Activated naive CD4-positive, alpha-beta T cell treated with anti-CD3 and anti-CD28 coated beads for 36 hours (primary cell): ENCODE data around the gene NUP58. TPM values are rescaled to one million over a fixed set of nuclear protein-coding genes. Genes with fewer than 3 reads are reported as not detected.
"Not testable (repeated sequence)": the region's sequence is repeated elsewhere in the genome, so short reads cannot be mapped to it uniquely, and the experiment has no call there.

Experiments
- CTCF ChIA-PET: fragments of 350-600 bp; sonication (Branson Sonifier 250); formaldehyde crosslinking; loops from one replicate; lab custom pipeline; 2021; ENCODE audit warnings: antibody characterized with exemption; lab: Charles Lee
- DNase-seq: peaks from one replicate; pipeline ENCODE4 v3.0.0-alpha.2; 2020
- H3K27ac Mint-ChIP-seq: one replicate; pipeline ENCODE4 v1.8.0; 2021; ENCODE audit warnings: mild to moderate bottlenecking, mixed read lengths
- H3K27me3 Mint-ChIP-seq: one replicate; pipeline ENCODE4 v1.8.0; 2021; ENCODE audit warnings: low read depth, mixed read lengths
- H3K36me3 Mint-ChIP-seq: one replicate; pipeline ENCODE4 v1.8.0; 2021; ENCODE audit warnings: low read depth, mixed read lengths
- H3K4me1 Mint-ChIP-seq: one replicate; pipeline ENCODE4 v1.8.0; 2021; ENCODE audit warnings: low read depth, mixed read lengths
- H3K4me3 Mint-ChIP-seq: one replicate; pipeline ENCODE4 v1.8.0; 2021; ENCODE audit warnings: mild to moderate bottlenecking, moderate library complexity, mixed read lengths
- H3K9me3 Mint-ChIP-seq: one replicate; pipeline ENCODE4 v1.8.0; 2021; ENCODE audit warnings: mixed read lengths
- intact Hi-C: fragments of 100-400 bp; cut with micrococcal nuclease; formaldehyde crosslinking; loops from one replicate; pipeline ENCODE4 v1.15.1; 2023
- total RNA-seq, 2 experiments: library from RNA; stranded (reverse); gene quantifications; one replicate each; pipeline ENCODE4 v1.2.3, GENCODE V29; 2021

The NUP58 gene
- total RNA-seq, 2 experiments from 2014 or later: 91.9 to 93.0 TPM

DNA sequence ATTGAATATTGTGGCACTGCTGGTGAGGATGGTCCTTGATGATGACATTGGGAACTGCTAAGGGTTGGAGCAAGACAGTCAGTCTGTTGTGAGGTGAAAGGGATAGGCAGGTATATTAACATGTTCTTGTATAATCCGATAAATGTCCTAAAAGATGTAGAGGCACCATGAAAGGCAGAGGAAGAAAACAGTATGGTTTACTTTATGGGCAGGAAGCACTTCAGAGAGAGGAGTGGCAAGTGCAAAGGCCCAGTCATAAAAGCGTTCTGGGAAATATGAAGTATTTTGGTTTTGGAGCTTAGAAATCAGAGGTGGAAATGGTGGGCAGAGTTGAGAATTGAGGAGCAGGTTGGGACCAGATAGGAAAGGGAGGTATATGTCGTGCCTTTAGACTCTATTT, 9.5 kb downstream of the NUP58 start:
- Mint-ChIP-seq H3K36me3 (peaks cover 40% of the 10 kb centered on the region), H3K27ac (no peak overlapping the region), H3K9me3 (no peaks in the 10 kb centered on the region), H3K4me1 (peaks cover 10% of the 10 kb centered on the region), H3K4me3 (no peak overlapping the region), H3K27me3 (no peaks in the 10 kb centered on the region)
- no peak for DNase-seq
- intact Hi-C loops: no loop called here
- CTCF ChIA-PET: interaction anchor here (0.7 to 1.9 kb wide), 2 partner anchors 28 to 64 kb away, joined by 4 to 5 read pairs; no protein-coding TSS in a partner anchor

- CTCF ChIA-PET, H3K4me3 Mint-ChIP-seq, intact Hi-C loops, H3K9me3 Mint-ChIP-seq, H3K27ac Mint-ChIP-seq, H3K4me1 Mint-ChIP-seq, DNase-seq, H3K27me3 Mint-ChIP-seq: not testable (repeated sequence)
- H3K36me3 Mint-ChIP-seq: peaks cover 17% of the 10 kb centered on the region
Measured at GRCh38 chr13:25318946-25319345, 17.5 kb downstream of the NUP58 start.

DNA sequence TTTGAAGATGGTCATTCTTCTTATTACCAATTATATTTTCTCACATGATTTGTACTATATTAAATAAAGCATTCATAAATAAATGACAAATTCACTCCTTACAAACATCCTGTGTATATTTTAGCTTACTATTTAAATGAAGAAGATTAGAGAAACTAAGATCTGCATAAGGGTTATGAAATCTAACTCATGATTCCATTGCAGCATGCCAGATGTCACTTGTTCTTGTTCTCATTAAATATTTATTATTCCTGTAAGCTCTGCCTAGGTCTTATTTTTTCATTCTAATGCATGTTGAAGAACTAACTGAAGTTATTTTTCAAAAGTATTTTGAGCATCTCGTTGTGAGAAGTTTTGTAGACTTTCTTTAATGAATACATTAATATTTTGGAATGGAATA, 18.3 kb downstream of the NUP58 start:
- Mint-ChIP-seq H3K9me3 (no peaks in the 10 kb centered on the region), H3K4me3 (no peak overlapping the region), H3K27ac (no peak overlapping the region), H3K36me3 (peaks cover 15% of the 10 kb centered on the region), H3K27me3 (no peaks in the 10 kb centered on the region), H3K4me1 (peaks cover 7% of the 10 kb centered on the region)
- CTCF ChIA-PET: interaction anchor here (0.6 to 1.5 kb wide), 2 partner anchors 16 to 314 kb away, joined by 3 read pairs; no protein-coding TSS in a partner anchor
- DNase-seq: no peak
- intact Hi-C loops: no loop called here

DNA sequence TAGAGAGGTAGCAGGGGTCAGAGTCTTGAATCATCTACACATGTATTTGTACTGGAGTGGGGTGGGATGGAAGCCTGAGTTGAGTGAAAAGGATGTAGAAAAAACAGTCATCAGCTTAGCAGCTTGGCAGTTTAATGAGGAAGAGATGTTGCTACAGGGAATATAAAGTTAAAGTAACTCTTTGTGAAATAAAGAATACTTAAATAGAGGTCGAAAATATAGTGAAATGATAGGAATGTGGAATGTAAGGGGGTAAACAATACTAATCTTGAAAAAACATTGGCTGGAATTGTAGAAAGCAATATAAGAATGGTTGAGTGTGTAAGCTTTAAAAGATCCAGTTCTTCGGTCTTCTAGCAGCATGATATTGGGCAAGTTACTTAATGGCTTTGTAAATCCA, 22.7 kb downstream of the NUP58 start:
- CTCF ChIA-PET: interaction anchor here (1.0 kb wide), 1 partner anchor 9 kb away, joined by 4 read pairs; no protein-coding TSS in a partner anchor
- H3K27me3 Mint-ChIP-seq: no peaks in the 10 kb centered on the region
- intact Hi-C loops: no loop called here
- no peak overlapping the region for H3K4me3 Mint-ChIP-seq
- no peaks in the 10 kb centered on the region for H3K4me1 Mint-ChIP-seq
- peaks cover 11% of the 10 kb centered on the region for H3K36me3 Mint-ChIP-seq
- DNase-seq: no peak
- no peak overlapping the region for H3K27ac Mint-ChIP-seq
- no peaks in the 10 kb centered on the region for H3K9me3 Mint-ChIP-seq

- Mint-ChIP-seq H3K27ac (no peak overlapping the region), H3K9me3 (no peaks in the 10 kb centered on the region)
Measured at GRCh38 chr13:25329706-25330105, 28.3 kb downstream of the NUP58 start.

DNA sequence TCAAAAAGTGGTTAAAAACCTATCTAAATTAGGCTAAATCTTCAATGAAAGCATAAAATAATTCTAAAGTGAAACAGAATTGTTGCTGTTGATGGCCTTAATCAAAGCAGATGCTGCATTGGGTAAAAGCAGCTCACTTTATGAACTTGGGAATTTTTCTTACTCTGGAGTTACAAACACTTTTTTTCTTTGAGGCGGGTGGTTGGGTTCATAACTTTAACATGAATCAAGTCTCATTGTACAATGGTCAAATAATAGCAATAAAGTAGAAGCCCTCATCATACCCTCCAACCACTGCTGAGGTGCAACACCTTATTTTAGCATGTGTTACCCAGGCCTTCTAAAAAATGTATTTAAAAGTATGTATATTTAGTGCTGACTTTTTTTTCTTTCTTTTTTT, 29.1 kb downstream of the NUP58 start:
- DNase-seq: no peak
- intact Hi-C loops: loop anchor here (2.0 kb wide), 1 partner anchor 14 kb away; no protein-coding TSS in a partner anchor
- CTCF ChIA-PET: interaction anchor here (0.6 kb wide), 1 partner anchor 13 kb away, joined by 3 read pairs; no protein-coding TSS in a partner anchor
- peaks cover 5% of the 10 kb centered on the region for H3K4me1 Mint-ChIP-seq
- H3K9me3 Mint-ChIP-seq: no peaks in the 10 kb centered on the region
- no peak overlapping the region for H3K4me3 Mint-ChIP-seq
- no peaks in the 10 kb centered on the region for H3K27me3 Mint-ChIP-seq
- H3K27ac Mint-ChIP-seq: no peak overlapping the region
- peaks cover 37% of the 10 kb centered on the region for H3K36me3 Mint-ChIP-seq

More at GRCh38 chr13:25329706-25330105, 28.3 kb downstream of the NUP58 start:
- CTCF ChIA-PET: no interaction called here
- Mint-ChIP-seq H3K27me3 (no peaks in the 10 kb centered on the region), H3K36me3 (peaks cover 39% of the 10 kb centered on the region), H3K4me3 (no peak overlapping the region), H3K4me1 (peaks cover 3% of the 10 kb centered on the region)
- DNase-seq: no peak
- intact Hi-C loops: loop anchor here (2.0 kb wide), 1 partner anchor 13 kb away; no protein-coding TSS in a partner anchor

DNA sequence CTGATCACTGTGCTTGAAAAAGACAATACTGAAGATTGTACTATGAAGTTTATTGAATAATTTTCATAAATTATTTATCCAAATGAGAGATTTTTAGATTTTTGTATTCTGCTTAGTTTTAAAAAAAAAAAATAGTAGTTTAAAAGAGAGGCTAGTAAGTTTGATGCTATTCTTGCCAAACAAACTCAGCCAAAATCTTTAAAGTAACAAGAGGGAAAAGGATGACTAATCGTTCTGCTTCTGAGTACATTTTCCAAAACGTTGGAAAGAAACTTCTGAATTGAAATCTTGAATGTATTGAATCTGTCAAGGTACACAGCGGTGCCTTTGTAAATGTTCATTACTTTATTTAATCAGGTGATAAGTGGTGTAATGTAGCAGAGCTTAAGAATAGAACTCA, 34.4 kb downstream of the NUP58 start:
- no peaks in the 10 kb centered on the region for H3K27me3 Mint-ChIP-seq
- intact Hi-C loops: loop anchor here (5.0 kb wide), 1 partner anchor 34 kb away; the partner anchor contains the start of gene NUP58
- H3K4me3 Mint-ChIP-seq: no peak overlapping the region
- no peak overlapping the region for H3K27ac Mint-ChIP-seq
- no peak for DNase-seq
- no peaks in the 10 kb centered on the region for H3K9me3 Mint-ChIP-seq
- CTCF ChIA-PET: no interaction called here
- peaks cover 6% of the 10 kb centered on the region for H3K4me1 Mint-ChIP-seq
- H3K36me3 Mint-ChIP-seq: peaks cover 32% of the 10 kb centered on the region

DNA sequence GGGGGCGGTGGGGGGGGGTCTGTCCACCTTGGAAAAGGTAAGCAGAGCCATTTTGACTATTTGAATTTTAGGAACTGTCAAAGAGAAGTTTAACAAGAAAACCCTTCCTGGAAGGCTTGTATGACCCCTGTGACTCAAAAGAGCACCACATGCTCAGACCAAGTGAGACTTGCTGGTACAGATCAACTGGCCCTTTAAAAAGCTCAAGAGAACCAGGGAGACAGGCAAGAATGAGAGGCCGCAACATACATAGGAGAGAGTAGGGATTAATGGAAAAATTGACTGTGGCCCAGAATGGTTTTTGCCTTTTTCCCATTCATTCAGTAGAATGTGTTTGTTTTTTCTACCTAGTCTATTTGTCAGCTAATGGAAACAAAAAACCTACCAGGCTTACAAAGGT, 44.2 kb downstream of the NUP58 start:
- Mint-ChIP-seq H3K27me3 (no peaks in the 10 kb centered on the region), H3K9me3 (no peaks in the 10 kb centered on the region), H3K4me1 (no peaks in the 10 kb centered on the region), H3K27ac (no peak overlapping the region), H3K36me3 (peaks cover 5% of the 10 kb centered on the region), H3K4me3 (no peak overlapping the region)
- DNase-seq: no peak
- CTCF ChIA-PET: no interaction called here
- intact Hi-C loops: no loop called here

- Mint-ChIP-seq H3K4me3 (no peak overlapping the region), H3K9me3 (no peaks in the 10 kb centered on the region), H3K27me3 (no peaks in the 10 kb centered on the region), H3K4me1 (no peaks in the 10 kb centered on the region), H3K27ac (no peak overlapping the region), H3K36me3 (peaks cover 7% of the 10 kb centered on the region)
- CTCF ChIA-PET: no interaction called here
- DNase-seq: no peak
- intact Hi-C loops: no loop called here
Measured at GRCh38 chr13:25347151-25347550, 45.7 kb downstream of the NUP58 start.

DNA sequence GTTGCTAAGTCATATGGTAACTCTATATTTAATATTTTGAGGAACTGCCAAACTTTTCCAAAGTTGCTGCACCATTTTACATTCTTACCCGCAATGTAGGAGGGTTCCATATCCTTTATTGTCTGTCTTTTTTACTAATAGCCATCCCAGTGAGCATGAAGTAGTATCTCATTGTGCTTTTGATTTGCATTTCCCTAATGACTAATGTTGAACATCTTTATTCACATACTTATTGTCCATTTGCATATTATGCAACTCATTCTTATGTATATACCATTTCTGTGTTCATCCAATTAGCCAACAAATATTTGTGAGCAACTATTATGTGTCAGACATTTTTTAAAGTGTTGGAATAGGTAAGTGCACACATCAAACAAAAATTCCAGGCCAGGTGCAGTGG, 50.0 kb downstream of the NUP58 start:
- Mint-ChIP-seq H3K9me3 (no peaks in the 10 kb centered on the region), H3K4me1 (no peaks in the 10 kb centered on the region), H3K4me3 (no peak overlapping the region), H3K36me3 (peaks cover 2% of the 10 kb centered on the region), H3K27ac (no peak overlapping the region), H3K27me3 (peaks cover 12% of the 10 kb centered on the region)
- DNase-seq: no peak
- intact Hi-C loops: no loop called here
- CTCF ChIA-PET: no interaction called here

- Mint-ChIP-seq H3K36me3 (peaks cover 2% of the 10 kb centered on the region), H3K27me3 (peaks cover 18% of the 10 kb centered on the region), H3K27ac (no peak overlapping the region), H3K9me3 (no peaks in the 10 kb centered on the region), H3K4me1 (no peaks in the 10 kb centered on the region), H3K4me3 (no peak overlapping the region)
- intact Hi-C loops: no loop called here
- CTCF ChIA-PET: no interaction called here
- DNase-seq: no peak
Measured at GRCh38 chr13:25352230-25352629, 50.8 kb downstream of the NUP58 start.

DNA sequence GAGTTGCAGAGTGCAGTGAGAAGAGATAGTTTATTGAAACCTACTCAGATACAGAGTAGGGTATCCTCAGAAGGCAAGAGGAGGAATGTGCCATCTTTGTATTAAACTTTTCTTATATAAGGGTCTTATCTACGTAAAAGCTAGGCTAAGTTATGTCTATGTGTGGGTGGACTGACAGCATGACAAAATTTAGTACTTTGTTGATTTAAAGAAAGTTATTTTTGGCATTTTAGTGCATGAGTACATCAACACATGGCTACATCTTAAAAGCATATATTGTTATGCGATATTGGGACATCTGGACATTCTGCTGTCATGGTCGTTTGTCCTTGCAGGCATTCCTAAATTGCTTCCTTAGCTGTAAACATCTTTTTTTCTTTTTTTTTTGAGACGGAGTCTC, 51.4 kb downstream of the NUP58 start:
- CTCF ChIA-PET: no interaction called here

DNA sequence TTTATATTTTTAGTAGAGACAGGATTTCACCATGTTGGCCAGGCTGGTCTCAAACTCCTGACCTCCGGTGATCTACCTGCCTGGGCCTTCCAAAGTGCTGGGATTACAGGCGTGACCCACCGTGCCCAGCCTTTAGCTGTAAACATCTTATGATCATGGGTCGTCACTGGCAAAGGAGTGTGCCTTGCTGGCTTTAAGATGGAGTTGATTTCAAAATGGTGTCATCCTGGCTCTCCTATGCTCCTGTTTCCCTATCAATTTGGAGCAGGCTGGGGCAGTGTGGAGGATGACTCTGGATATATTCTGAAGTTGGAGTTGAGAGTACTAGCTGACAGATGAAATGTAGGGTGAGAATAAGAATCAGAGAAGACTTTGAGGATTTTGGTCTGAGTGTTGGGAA, 51.9 kb downstream of the NUP58 start:
- no peak overlapping the region for H3K4me3 Mint-ChIP-seq
- H3K4me1 Mint-ChIP-seq: no peaks in the 10 kb centered on the region
- no peaks in the 10 kb centered on the region for H3K9me3 Mint-ChIP-seq
- DNase-seq: no peak
- H3K27ac Mint-ChIP-seq: no peak overlapping the region
- H3K27me3 Mint-ChIP-seq: peaks cover 20% of the 10 kb centered on the region
- CTCF ChIA-PET: interaction anchor here (0.6 kb wide), 1 partner anchor 817 kb away, joined by 5 read pairs; no protein-coding TSS in a partner anchor
- H3K36me3 Mint-ChIP-seq: peaks cover 2% of the 10 kb centered on the region
- intact Hi-C loops: no loop called here

More for the DNA sequence above, 51.4 kb downstream of the NUP58 start:
- DNase-seq: no peak
- H3K9me3 Mint-ChIP-seq: no peaks in the 10 kb centered on the region
- no peak overlapping the region for H3K27ac Mint-ChIP-seq
- H3K4me3 Mint-ChIP-seq: no peak overlapping the region
- peaks cover 2% of the 10 kb centered on the region for H3K36me3 Mint-ChIP-seq
- H3K4me1 Mint-ChIP-seq: no peaks in the 10 kb centered on the region
- H3K27me3 Mint-ChIP-seq: peaks cover 20% of the 10 kb centered on the region
- intact Hi-C loops: no loop called here
